Peyer's patch (tissue), 4 donors: ENCODE data around the gene DMKN.

Source experiments
- CTCF ChIP-seq, 6 experiments: fragments of 450-650 bp in 4 of 6; fragments of 200-600 bp in 2 of 6; sonication (generic) in 1 of 6; IDR thresholded peaks; one replicate each; pipeline ENCODE4 v1.5.1; 2017 to 2019; ENCODE audit warnings: antibody characterized with exemption in 6 of 6, mild to moderate bottlenecking in 3 of 6, moderate library complexity in 1 of 6
- POLR2A ChIP-seq, 2 donors: fragments of 450-650 bp; IDR thresholded peaks; one replicate each; pipeline ENCODE4 v1.5.1; 2017; ENCODE audit warnings: antibody characterized with exemption in 2 of 2, mild to moderate bottlenecking in 2 of 2, moderate library complexity in 2 of 2

- TF ChIP-seq CTCF (IDR thresholded peaks at IDR 0.05) (no peak), POLR2A (IDR thresholded peaks at IDR 0.05) (no peak)
These were observed 23.1 kb downstream of the DMKN start, which contains the start of gene KRTDAP for GRCh38 chr19:35490364-35490763.
